ENCODE data around the gene RAB43.

DNA sequence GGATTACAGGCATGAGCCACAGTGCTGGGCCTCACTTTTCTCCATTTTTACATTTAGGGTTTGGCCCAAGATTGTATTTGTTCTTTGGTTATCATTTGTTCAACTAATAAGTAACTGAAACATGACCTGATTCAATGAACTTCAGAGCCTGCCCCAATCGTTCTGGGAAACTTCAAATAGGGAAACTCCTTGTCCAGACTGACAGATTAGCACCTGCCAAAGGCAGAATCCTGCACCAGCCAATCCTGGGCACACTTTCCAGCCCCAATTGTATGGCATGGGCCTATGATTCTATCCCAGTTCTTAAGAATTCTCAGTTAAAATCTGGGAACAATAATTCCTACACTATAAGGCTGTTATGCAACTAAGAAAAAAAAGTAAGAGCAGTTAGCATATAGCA is 18.3 kb upstream of the RAB43 start:
- no peak for TF ChIP-seq PBX3 (IDR thresholded peaks at IDR 0.05)
- no peak for TF ChIP-seq CTCF (IDR thresholded peaks at IDR 0.05)
- no peak for TF ChIP-seq TAF1 (IDR thresholded peaks at IDR 0.05; ENCODE audit: borderline replicate concordance, low read depth, low read length)
- no peak for TF ChIP-seq MAX (IDR thresholded peaks at IDR 0.05; ENCODE audit: low read depth)
